Anterior cingulate cortex (tissue), 58 donors: ENCODE data around the gene ATCAY.
"Not testable (repeated sequence)": the region's sequence is repeated elsewhere in the genome, so short reads cannot be mapped to it uniquely, and the experiment has no call there.

Experiments used
- DNase-seq, 58 donors: peaks; one replicate each; lab custom pipeline; 2025; lab: John Stamatoyannopoulos, UW

ATCAY gene

GRCh38 chr19:3897936-3898335 lies 17.5 kb downstream of the ATCAY start:
- no peak for DNase-seq

DNA sequence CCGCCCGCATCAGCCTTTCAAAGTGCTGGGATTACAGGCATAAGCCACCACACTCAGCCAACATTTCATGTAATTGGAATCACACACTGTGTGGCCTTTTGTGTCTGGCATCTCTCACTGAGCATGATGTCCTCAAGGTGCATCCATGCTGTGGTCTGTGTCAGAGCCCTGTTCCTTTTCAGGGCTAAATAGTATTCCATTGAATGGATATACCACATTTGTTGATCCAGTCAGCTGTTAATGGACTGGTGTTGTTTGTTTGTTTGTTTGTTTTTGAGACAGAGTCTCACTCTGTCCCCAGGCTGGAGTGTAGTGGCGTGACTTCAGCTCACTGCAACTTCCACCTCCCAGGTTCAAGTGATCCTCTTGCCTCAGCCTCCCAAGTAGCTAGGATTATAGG lies 17.9 kb downstream of the ATCAY start:
- DNase-seq: no peak

DNA sequence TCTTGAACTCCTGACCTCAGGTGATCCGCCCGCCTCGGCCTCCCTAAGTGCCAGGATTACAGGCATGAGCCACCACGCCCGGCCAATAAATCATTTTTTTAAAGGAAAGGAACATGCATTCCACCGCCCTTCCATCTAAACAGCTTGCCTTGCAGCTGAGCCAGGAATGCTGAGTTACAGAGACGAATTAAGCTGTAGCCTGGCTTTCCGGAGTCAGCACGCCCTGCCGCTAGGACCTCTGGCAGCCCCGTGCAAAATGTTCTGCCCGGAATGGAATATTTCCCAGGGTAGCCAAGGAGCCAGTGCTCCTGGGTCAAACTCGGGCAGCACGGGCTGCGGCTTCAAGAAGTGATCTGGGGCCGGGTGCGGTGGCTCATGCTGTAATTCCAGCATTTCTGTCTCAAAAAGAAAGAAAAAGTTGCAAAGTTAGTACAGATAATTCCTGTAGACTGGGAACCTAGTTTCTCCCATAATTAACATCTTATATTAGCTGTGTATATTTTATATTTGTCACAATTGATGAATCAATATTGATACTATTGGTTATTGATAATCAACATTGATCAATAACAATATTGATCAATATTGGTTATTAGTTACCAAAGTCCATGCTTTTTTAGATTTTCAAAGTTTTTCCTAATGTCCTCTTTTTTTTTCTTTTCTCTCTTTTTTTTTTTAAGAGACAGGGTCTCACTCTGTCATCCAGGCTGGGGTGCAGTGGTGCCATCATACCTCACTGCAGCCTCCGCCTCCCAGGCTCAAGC lies 19.2 kb downstream of the ATCAY start:
- no peak for DNase-seq

- DNase-seq: no peak
Measured at GRCh38 chr19:3902317-3902973, 22.0 kb downstream of the ATCAY start.

- no peak for DNase-seq
Measured at GRCh38 chr19:3904233-3904632, 23.7 kb downstream of the ATCAY start.

GRCh38 chr19:3907626-3908265 lies 27.3 kb downstream of the ATCAY start:
- DNase-seq: no peak

DNA sequence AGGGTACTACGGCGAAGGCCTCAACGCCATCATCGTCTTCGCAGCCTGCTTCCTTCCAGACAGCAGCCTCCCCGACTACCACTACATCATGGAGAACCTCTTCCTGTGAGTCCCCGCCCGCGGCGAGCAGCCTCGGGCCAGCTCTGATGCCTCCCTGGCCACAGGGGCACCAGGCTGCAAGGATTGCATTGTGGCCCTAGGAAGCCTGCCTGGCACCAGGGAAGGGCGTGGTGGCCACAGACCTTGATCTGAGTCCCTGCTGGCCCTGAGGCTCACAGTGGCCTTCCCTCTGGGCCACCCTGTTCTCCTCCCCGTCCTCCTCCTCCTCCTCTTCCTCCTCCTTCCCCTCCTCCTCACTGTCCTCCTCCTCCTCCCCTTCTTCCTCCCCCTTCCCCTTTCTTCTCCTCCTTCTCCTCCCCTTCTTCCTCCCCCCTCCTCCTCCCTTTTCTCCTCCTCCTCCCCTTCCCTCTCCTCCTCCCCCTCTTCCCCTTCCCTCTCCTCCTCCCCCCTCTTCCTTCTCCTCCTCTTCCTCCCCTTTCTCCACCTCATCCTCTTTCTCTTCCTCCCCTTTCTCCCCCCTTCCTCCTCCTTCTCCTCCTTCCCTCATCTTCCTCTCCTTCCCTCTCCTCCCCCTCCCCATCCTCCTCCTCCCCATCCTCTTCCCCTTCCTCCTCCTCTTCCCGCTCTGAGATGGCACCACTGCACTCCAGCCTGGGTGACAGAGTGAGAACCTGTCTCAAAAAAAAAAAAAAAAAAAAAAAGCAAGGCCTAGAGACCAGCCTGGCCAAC lies 28.0 kb downstream of the ATCAY start:
- no peak for DNase-seq

DNA sequence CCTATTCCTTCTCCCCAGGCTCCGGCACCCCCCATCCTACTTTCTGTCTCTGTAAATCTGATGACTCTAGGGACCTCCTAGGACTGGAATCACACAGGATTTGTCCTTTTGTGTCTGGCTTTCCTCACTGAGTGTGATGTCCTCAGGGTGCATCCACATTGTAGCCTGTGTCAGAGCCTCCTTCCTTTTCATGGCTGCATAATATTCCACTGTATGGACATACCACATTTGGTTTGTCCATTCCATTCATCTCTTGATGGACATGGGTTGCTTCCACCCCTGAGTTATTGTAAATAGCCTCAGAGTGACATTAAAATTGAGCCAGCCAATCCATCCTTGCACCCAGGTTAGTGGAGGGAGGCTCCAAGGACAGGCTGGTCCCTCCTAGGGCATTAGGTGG lies 29.6 kb downstream of the ATCAY start:
- no peak for DNase-seq

DNA sequence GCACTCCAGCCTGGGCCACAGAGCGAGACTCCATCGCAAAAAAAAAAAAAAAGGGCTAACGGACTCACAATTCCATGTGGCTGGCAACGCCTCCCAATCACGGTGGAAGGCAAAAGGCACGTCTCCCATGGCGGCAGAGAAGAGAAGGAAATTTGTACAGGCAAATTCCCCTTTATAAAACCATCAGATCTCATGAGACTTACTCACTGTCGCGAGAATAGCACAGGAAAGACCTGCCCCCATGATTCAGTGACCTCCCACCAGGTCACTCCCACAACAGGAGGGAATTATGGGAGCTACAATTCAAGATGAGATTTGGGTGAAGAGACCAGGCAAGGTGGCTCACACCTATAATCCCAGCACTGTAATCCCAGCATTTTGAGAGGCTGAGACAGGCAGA lies 33.7 kb downstream of the ATCAY start:
- DNase-seq: no peak

GRCh38 chr19:3916033-3916432 lies 35.5 kb downstream of the ATCAY start:
- no peak for DNase-seq

DNA sequence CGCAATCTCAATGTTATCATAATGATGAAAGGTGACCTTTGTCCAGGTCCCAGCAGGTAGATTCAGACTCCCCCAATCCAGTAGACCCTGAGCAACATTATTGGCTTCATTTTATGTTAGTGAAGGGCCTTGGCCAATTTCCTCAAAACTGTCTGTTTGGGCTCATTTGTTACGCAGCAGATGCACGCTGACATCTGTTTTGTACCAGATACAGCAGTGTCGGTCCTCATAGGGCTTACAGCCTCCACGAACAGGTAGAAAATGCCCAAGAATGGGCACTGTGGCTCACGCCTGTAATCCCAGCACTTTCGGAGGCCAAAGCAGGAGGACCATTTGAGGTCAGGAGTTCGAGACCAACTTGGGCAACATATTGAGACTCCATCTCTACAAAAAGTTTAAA lies 39.3 kb downstream of the ATCAY start:
- no peak for DNase-seq

- DNase-seq: no peak
Measured at GRCh38 chr19:3923096-3923758, 42.7 kb downstream of the ATCAY start.

- no peak for DNase-seq
Measured at GRCh38 chr19:3923912-3924311, 43.4 kb downstream of the ATCAY start.

- DNase-seq: no peak
Measured at GRCh38 chr19:3931041-3931440, 50.6 kb downstream of the ATCAY start.

DNA sequence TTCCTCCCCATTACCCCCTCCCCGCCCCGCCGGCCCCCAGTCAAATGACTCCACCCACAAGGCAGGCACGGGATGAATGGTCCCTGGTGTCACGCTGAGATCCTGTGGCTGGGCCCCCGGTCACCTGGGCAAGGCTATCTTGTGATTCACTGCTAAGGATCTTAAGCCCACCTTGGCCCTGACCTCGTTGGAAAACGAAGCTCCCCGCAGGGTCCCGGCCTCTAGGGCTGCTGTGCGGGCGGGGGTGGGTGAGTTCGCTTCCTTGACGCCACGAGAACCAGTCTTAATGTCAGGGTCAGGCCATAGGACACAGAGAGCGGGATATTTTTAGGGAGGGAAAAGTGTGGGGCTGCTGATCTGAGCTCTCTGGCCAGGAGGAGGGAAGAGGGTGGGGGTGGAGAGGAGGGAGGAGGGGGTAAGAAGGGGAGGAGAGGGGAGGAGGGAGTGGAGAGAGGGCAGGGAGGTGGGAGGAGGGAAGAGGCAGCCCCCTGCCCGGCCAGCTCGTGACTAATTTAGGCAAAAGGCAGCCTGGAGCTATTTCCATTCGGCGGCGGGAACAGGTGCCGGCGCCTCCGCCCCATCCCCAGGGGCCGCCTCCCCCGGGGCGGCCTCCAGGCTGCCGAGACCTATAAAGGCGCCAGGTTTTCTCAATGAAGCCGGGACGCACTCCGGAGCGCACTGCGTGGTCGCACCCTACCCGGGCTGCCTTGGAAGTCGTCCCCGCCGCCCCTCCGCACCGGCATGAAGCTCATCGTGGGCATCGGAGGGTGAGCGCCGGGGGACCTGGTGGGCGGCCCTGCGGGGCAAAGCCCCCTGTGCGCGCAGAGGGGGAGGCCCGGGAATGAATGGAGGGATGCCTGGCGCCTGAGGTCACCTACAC lies 52.7 kb downstream of the ATCAY start, which contains the start of gene NMRK2:
NMRK2 (plus strand) TSS at position 139 of the 880 bp plus-strand sequence; CDS start at position 742, 603 bp downstream.
- peak in 1 of 58 donors; percentile 33 for DNase-seq

- DNase-seq: no peak
Measured at GRCh38 chr19:3936506-3937442, 56.3 kb downstream of the ATCAY start.

DNA sequence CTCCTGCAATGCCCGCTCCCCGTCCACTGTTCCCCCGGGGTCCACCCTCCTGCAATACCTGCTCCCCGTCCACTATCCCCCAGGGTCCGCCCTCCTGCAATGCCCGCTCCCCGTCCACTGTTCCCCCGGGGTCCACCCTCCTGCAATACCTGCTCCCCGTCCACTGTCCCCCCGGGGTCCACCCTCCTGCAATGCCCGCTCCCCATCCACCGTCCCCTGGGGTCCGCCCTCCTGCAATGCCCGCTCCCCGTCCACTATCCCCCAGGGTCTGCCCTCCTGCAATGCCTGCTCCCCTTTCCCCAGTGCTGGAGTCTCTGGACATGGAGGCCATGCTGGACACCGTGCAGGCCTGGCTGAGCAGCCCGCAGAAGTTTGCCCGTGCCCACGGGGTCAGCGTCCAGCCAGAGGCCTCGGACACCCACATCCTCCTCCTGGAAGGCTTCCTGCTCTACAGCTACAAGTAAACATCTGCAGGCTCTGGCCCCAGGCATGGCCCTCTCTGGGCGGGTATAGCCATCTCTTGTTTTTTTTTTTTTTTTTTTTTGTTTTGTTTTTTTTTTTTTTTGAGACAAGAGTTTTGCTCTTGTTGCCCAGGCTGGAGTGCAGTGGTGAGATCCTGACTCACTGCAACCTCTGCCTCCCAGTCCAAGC lies 57.9 kb downstream of the ATCAY start:
- DNase-seq: not testable (repeated sequence)
